ENCODE results near the gene NACAD.

DNA sequence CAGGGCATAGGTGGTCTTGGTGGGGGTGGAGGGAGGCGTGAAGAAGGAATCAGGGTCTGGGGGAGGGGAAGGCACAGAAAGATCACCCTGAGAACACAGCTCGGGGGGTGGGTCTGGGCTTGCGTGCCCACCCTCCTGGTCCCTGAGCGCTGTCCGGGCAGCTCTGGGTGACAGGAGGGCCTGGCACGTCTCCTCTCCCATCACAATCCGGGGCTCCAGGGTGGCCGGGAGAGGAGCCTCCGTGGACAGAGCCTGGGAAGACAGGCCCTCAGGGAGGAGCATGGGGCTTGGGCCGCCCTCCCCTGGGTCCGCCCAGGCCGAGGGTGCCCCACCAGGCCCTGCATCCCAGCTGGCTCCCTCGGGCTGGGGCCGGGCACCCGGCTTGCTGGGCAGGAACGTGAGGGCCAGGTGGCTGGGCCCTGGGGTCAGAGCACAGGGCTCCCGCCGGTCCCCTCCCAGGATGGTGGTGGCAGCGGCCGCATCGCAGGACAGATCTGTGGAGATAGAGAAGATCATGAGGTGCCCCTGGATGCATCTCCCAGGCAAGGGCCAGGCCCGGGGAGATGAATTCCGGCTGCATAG lies 3.1 kb downstream of the NACAD start:
- TF ChIP-seq, protein P1, sequence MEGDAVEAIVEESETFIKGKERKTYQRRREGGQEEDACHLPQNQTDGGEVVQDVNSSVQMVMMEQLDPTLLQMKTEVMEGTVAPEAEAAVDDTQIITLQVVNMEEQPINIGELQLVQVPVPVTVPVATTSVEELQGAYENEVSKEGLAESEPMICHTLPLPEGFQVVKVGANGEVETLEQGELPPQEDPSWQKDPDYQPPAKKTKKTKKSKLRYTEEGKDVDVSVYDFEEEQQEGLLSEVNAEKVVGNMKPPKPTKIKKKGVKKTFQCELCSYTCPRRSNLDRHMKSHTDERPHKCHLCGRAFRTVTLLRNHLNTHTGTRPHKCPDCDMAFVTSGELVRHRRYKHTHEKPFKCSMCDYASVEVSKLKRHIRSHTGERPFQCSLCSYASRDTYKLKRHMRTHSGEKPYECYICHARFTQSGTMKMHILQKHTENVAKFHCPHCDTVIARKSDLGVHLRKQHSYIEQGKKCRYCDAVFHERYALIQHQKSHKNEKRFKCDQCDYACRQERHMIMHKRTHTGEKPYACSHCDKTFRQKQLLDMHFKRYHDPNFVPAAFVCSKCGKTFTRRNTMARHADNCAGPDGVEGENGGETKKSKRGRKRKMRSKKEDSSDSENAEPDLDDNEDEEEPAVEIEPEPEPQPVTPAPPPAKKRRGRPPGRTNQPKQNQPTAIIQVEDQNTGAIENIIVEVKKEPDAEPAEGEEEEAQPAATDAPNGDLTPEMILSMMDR (conservative IDR thresholded peaks at IDR 0.05), result no peak
- TF ChIP-seq ZFX (IDR thresholded peaks at IDR 0.05), result no peak
